ENCODE results near the gene TMEM106C. TPM values are rescaled to one million over a fixed set of nuclear protein-coding genes. Genes with fewer than 3 reads are reported as not detected.

TMEM106C gene
- total and polyA plus RNA-seq, 4 donors: 16.2 to 57.8 (median 25.2) TPM

- H3K4me3 ChIP-seq (ENCODE audit: low read depth in 1 of 3, low read length in 3 of 3): no peak overlapping the region
- no peaks in the 10 kb centered on the region for H3K27me3 ChIP-seq (ENCODE audit: control insufficient read depth in 4 of 4, insufficient read depth in 4 of 4, low read length in 3 of 4)
- no peak overlapping the region for H3K27ac ChIP-seq (ENCODE audit: low read depth in 1 of 2, low read length in 2 of 2)
- H3K4me1 ChIP-seq (ENCODE audit: control insufficient read depth in 4 of 4, insufficient read depth in 4 of 4, low read length in 3 of 4): no peaks in the 10 kb centered on the region
- WGBS: 89% methylated on average over 5 of the region's 5 CpGs
- TF ChIP-seq JUND (IDR thresholded peaks at IDR 0.05): no peak
- no peak for TF ChIP-seq RXRA (IDR thresholded peaks at IDR 0.05)
- TF ChIP-seq EGR1 (IDR thresholded peaks at IDR 0.05; ENCODE audit: low read depth in 2 of 2): no peak
- TF ChIP-seq HNF4G (IDR thresholded peaks at IDR 0.05): no peak
- TF ChIP-seq SP1 (IDR thresholded peaks at IDR 0.05): no peak
- no peak for TF ChIP-seq NR2F2 (IDR thresholded peaks at IDR 0.05)
- TF ChIP-seq ATF3 (IDR thresholded peaks at IDR 0.05): no peak
- no peak for TF ChIP-seq FOXA2 (IDR thresholded peaks at IDR 0.05)
- TF ChIP-seq ZBTB33 (IDR thresholded peaks at IDR 0.05): no peak
- TF ChIP-seq HNF4A (conservative IDR thresholded peaks at IDR 0.05): no peak
- no peak for TF ChIP-seq RAD21 (IDR thresholded peaks at IDR 0.05)
- no peak for TF ChIP-seq YY1 (IDR thresholded peaks at IDR 0.05)
- no peak for TF ChIP-seq CTCF (IDR thresholded peaks at IDR 0.05; ENCODE audit: low read depth, low read length, missing input control)
- no peak for TF ChIP-seq REST (IDR thresholded peaks at IDR 0.05)
- TF ChIP-seq FOXA1 (IDR thresholded peaks at IDR 0.05): no peak
- DNase-seq (ENCODE audit: low spot score): no peak
- H3K9me3 ChIP-seq (ENCODE audit: control insufficient read depth in 4 of 4, low read length in 3 of 4): no peaks in the 10 kb centered on the region
- H3K9ac ChIP-seq (ENCODE audit: low read depth in 1 of 2, low read length in 2 of 2): no peak overlapping the region
- H3K36me3 ChIP-seq (ENCODE audit: control insufficient read depth in 4 of 4, insufficient read depth in 3 of 4, low read depth in 1 of 4, low read length in 3 of 4): no peaks in the 10 kb centered on the region
These were observed 15.8 kb downstream of the TMEM106C start for GRCh38 chr12:47979166-47979565.

GRCh38 chr12:47979686-47980085 is 16.3 kb downstream of the TMEM106C start:
- H3K27me3 ChIP-seq (ENCODE audit: control insufficient read depth in 4 of 4, insufficient read depth in 4 of 4, low read length in 3 of 4): no peaks in the 10 kb centered on the region
- no peaks in the 10 kb centered on the region for H3K9me3 ChIP-seq (ENCODE audit: control insufficient read depth in 4 of 4, low read length in 3 of 4)
- no peak for TF ChIP-seq TAF1 (conservative IDR thresholded peaks at IDR 0.05)
- no peak for TF ChIP-seq CTCF (IDR thresholded peaks at IDR 0.05; ENCODE audit: low read depth, low read length, missing input control)
- TF ChIP-seq FOXA2 (IDR thresholded peaks at IDR 0.05): no peak
- TF ChIP-seq GABPA (IDR thresholded peaks at IDR 0.05 in 1 of 2, conservative IDR thresholded peaks at IDR 0.05 in 1 of 2): no peak
- no peak for TF ChIP-seq FOXA1 (IDR thresholded peaks at IDR 0.05)
- no peak for TF ChIP-seq MAX (IDR thresholded peaks at IDR 0.05)
- TF ChIP-seq RAD21 (IDR thresholded peaks at IDR 0.05): no peak
- TF ChIP-seq ZBTB33 (IDR thresholded peaks at IDR 0.05): no peak
- no peak for TF ChIP-seq NR2F2 (IDR thresholded peaks at IDR 0.05)
- TF ChIP-seq HNF4A (conservative IDR thresholded peaks at IDR 0.05): no peak
- TF ChIP-seq ATF3 (IDR thresholded peaks at IDR 0.05): no peak
- no peak for TF ChIP-seq RXRA (IDR thresholded peaks at IDR 0.05)
- TF ChIP-seq JUND (IDR thresholded peaks at IDR 0.05): no peak
- H3K36me3 ChIP-seq (ENCODE audit: control insufficient read depth in 4 of 4, insufficient read depth in 3 of 4, low read depth in 1 of 4, low read length in 3 of 4): no peaks in the 10 kb centered on the region
- 91% methylated on average over 11 of the region's 11 CpGs for WGBS
- H3K27ac ChIP-seq (ENCODE audit: low read depth in 1 of 2, low read length in 2 of 2): no peak overlapping the region
- H3K4me1 ChIP-seq (ENCODE audit: control insufficient read depth in 4 of 4, insufficient read depth in 4 of 4, low read length in 3 of 4): no peaks in the 10 kb centered on the region
- no peak for DNase-seq (ENCODE audit: low spot score)
- no peak overlapping the region for H3K9ac ChIP-seq (ENCODE audit: low read depth in 1 of 2, low read length in 2 of 2)
- H3K4me3 ChIP-seq (ENCODE audit: low read depth in 1 of 3, low read length in 3 of 3): no peak overlapping the region

Data from liver (tissue), 9 donors.